Inflammatory macrophage treated with lipopolysaccharide for 1 hour (primary cell): Measurements from ENCODE around the gene GTF2I.
A peak's percentile ranks its signal among the peaks of the same experiment; 100 is the strongest.
"Not testable (repeated sequence)": the region's sequence is repeated elsewhere in the genome, so short reads cannot be mapped to it uniquely, and the experiment has no call there.

Source experiments
- DNase-seq, 2 donors: peaks; one replicate each; pipeline ENCODE4 v3.0.0-alpha.2; 2020 to 2022

Gene GTF2I

DNA sequence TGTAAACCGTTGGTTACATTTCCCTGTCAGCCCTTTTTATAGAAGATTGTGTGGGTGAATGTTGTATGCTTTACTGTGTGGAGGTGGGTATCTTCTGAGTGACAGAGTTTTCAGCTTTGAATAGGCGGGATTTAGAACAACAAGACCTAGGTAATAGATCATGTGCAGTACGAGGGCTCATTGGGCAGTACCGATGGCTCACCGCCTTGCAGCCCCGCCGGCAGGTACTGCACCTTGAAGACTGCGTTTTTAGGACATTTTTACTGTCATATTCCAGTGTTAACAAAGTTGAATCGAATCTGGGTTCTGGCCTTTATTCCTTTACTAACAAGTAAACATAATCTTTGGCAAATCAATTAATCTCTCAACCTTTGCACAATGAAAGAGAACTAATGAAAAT lies 60.4 kb downstream of the GTF2I start:
- DNase-seq: no peak

DNA sequence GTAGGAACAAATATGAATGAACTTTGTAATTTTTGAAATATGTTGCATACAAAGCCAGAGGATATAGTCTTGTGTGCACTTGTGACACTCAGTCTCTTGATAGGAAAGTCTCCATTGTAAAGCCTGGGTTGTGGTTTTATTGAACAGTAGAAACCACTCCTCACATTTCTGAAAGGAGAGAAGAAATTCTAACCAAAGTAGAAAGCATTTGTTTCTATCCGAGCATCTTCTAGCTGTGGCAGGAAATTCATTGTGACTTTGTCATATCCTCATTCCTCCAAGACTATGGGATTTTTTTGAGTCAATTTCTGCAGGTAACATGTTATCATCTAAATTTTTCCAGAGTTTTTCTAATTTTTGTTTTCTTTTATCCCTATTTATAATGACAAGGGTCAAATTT lies 60.8 kb downstream of the GTF2I start:
- no peak for DNase-seq

DNA sequence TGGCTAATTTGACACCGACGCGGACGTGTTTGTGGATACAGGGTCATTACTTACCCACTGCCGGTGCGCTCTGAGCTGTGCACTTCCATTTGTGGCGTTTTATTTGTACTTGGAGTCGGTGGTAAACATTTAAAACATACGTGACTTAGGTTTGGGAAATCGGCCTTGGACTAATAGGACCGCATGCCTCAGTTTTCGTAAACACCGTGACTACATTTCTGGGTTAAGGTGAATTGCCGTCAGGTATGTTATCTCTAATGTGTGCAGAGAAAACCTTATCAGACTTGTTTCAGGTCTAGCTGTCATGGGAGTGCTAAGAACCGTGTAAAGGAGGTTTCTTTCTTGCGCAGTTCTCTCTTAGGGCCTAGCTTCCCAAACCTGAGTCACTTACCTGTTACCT lies 64.6 kb downstream of the GTF2I start:
- DNase-seq: no peak

DNA sequence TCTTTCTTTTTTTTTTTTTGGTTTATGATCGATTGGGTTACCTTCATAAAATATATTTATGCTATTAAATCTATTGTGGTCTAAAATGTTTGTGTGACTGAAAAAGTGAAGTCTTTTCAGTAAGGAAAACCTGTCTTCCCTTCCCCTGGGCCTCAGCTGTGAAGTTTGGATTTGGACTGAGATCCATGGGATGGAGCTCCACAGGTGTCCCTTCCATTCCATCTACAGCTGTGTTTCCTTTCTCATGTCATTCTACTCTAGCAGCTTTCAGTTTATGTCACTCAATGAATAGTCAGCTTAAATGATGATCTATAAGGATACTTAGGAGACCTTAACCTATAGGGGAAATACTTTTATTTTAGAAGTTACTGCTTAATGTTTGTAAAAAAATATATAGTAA lies 68.3 kb downstream of the GTF2I start:
- DNase-seq: no peak

GRCh38 chr7:74726309-74727101 lies 69.0 kb downstream of the GTF2I start:
- DNase-seq: no peak

GRCh38 chr7:74728686-74729085 lies 71.2 kb downstream of the GTF2I start:
- DNase-seq: not testable (repeated sequence)

GRCh38 chr7:74730186-74730585 lies 72.7 kb downstream of the GTF2I start:
- not testable (repeated sequence) for DNase-seq

- not testable (repeated sequence) for DNase-seq
Measured at GRCh38 chr7:74739974-74740703, 82.6 kb downstream of the GTF2I start.

DNA sequence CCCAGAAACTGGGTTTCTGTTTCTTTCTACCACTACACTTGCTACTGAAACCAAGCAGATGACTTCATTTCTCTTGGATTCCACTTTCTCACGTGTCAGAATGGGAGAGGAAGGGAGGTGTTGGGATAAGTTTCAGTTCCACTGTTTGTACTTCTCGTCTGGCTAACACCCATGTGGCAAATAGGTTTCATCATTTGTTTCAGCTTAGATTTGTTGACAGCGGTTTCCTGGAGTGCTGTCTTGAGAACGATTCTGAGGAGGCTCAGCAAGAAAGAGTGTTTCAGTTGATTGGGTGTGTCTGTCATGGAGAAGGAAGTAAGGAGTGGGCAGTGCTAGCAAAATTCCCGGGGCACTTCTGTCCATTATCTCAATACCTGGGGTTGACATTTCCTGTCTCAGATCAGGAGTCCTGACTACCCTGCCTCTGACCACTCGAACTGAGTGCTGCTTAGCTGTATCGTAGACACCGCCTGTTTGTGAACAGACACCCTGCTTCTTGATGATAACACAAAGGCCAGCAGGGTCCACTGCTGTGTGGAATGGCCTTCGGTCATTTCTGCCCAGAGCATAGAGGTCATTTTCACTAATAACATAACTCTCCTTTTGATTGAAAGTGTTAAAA lies 86.5 kb downstream of the GTF2I start:
- not testable (repeated sequence) for DNase-seq

DNA sequence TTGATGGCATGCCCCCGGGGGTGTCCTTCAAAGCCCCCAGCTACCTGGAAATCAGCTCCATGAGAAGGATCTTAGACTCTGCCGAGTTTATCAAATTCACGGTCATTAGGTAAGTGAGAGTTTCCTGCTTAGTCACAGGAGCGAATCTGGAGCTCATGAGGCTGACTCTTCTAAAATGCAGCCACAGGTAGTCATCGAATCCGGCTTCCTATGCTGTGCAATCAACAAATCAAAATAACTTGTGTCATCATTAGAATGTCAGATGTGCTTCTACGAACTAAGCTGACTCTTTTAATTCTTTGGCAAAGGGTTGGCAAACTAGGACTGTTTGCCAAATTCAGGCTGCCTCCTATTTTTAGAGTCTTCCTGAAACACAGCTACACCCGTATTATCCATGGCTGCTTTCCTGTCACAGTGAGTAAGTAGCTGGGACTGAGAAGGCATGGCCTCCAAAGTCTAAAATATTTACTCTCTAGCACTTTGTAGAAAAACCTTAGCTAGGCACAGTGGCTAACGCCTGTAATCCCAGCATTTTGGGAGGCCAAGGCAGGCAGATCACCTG lies 96.5 kb downstream of the GTF2I start:
- DNase-seq: not testable (repeated sequence)

- DNase-seq: not testable (repeated sequence)
Measured at GRCh38 chr7:74756673-74757072, 99.2 kb downstream of the GTF2I start.

GRCh38 chr7:74758268-74758667 lies 100.8 kb downstream of the GTF2I start:
- not testable (repeated sequence) for DNase-seq

- DNase-seq: not testable (repeated sequence)
Measured at GRCh38 chr7:74758982-74759381, 101.5 kb downstream of the GTF2I start.

GRCh38 chr7:74765205-74765918 lies 107.8 kb downstream of the GTF2I start:
- not testable (repeated sequence) for DNase-seq

GRCh38 chr7:74766509-74766908 lies 109.0 kb downstream of the GTF2I start:
- not testable (repeated sequence) for DNase-seq

DNA sequence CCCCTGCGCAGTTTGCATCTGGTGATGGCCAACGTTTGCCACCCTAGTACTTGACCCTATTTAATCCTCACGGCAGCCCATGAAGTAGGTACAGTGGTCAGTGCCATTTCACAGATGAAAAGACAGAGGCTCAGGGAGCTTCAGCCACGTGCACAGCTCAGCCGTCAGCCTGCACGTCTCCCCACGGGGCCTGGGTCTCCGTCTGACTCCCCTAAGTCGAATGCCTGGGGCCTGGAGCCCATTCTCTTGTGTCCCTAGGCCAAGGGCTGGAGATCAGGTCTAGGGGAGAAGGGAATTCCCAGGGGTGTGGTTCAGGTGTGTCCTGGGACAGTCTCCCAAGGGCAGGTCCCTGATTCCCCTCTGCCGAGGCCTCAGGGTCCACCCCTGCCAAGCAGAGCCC lies 109.5 kb downstream of the GTF2I start:
- DNase-seq: peak in 1 of 2 donors; percentile 0

- not testable (repeated sequence) for DNase-seq
Measured at GRCh38 chr7:74770062-74770461, 112.5 kb downstream of the GTF2I start.

- peak in 1 of 2 donors; percentile 0 for DNase-seq
Measured at GRCh38 chr7:74772093-74772492, 114.6 kb downstream of the GTF2I start.

DNA sequence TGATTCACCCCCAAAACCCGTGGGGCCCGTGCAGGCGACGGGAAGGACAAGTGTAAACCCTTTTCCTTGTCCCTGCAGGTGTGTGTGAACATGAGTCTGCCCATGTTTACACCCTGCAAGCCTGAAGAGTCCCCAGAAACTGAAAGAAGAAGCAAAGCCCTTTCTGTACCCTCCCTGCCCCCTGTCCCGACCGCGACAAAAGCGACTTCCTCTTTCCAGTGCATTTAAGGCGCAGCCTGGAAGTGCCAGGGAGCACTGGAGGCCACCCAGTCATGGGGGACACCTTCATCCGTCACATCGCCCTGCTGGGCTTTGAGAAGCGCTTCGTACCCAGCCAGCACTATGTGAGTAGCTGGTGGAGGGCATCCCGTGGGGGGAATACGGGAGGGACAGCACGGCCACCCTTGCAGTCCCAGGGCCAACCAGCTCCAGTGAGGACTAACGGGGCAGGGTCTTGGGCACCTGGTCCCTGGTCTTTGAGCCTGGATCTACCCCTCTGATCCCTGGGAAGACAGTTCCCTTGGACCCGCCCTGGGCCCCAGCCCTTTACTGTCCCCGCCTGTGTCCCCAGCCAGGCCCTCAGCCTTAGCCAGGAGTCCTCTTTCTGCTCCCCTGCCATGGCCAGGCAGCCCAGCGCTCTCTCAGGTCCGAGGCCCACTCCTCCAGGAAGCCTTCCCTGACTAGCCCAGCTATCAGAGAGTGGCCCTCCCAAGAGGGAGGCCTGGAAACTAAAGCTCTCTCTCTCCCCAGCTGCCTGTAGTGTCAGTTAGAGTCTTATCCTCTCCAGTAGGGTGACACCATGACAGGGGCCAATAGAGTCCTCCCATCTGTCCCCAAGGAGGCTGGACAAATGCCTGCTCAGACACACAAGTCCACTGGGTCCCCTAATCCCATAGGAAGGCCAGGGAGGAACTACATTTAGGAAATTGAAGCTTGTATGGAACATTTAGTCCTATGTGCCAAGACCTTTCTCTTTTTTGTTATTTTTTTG lies 116.5 kb downstream of the GTF2I start, which contains the start of gene NCF1:
Gene NCF1 (plus strand): TSS at position 252 of the 991 bp plus-strand sequence. CDS start 21 bp downstream, at position 273.
- not testable (repeated sequence) for DNase-seq

GRCh38 chr7:74775111-74775510 lies 117.6 kb downstream of the GTF2I start:
- not testable (repeated sequence) for DNase-seq

- DNase-seq: not testable (repeated sequence)
Measured at GRCh38 chr7:74779053-74779452, 121.5 kb downstream of the GTF2I start.
